Mucosa of rectum (tissue), 2 donors: ENCODE results near the gene STRN4.
"Not testable (repeated sequence)": the region's sequence is repeated elsewhere in the genome, so short reads cannot be mapped to it uniquely, and the experiment has no call there.

Experiments used
- H3K27ac ChIP-seq, 2 donors: one replicate each; pipeline ENCODE4 v1.7.0; 2013; ENCODE audit warnings: inconsistent platforms in 2 of 2, low read depth in 2 of 2, low read length in 2 of 2
- H3K27me3 ChIP-seq, 2 donors: one replicate each; pipeline ENCODE4 v1.7.0; 2013; ENCODE audit warnings: low read length in 2 of 2; ENCODE audit not compliant: control insufficient read depth in 2 of 2, insufficient read depth in 2 of 2
- H3K36me3 ChIP-seq, 2 donors: one replicate each; pipeline ENCODE4 v1.7.0; 2013; ENCODE audit warnings: low read length in 2 of 2; ENCODE audit not compliant: control insufficient read depth in 2 of 2, insufficient read depth in 2 of 2
- H3K4me1 ChIP-seq, 2 donors: one replicate each; pipeline ENCODE4 v1.7.0; 2013; ENCODE audit warnings: low read length in 2 of 2, mild to moderate bottlenecking in 1 of 2; ENCODE audit not compliant: control insufficient read depth in 2 of 2, insufficient read depth in 2 of 2
- H3K4me3 ChIP-seq, 2 donors: one replicate each; pipeline ENCODE4 v1.7.0; 2013; ENCODE audit warnings: low read length in 2 of 2
- H3K9ac ChIP-seq, 2 donors: one replicate each; pipeline ENCODE4 v1.7.0; 2013; ENCODE audit warnings: low read length in 2 of 2, low read depth in 1 of 2, mild to moderate bottlenecking in 1 of 2
- H3K9me3 ChIP-seq, 2 donors: one replicate each; pipeline ENCODE4 v1.7.0; 2013; ENCODE audit warnings: low read length in 2 of 2; ENCODE audit not compliant: control insufficient read depth in 2 of 2
- donor health status: healthy.
- donor health status: Normal muscosa, but diverticular disease.

The STRN4 gene

GRCh38 chr19:46715620-46715974, 30.7 kb downstream of the STRN4 start:
- Histone ChIP-seq H3K36me3 (peaks cover 5% of the 10 kb centered on the region in 2 donors), H3K4me1 (peaks cover 22 to 29% of the 10 kb centered on the region in 2 donors), H3K27ac (peak overlapping the region; percentile 83 to 85), H3K9ac (peak overlapping the region; percentile 78 to 83), H3K27me3 (no peaks in the 10 kb centered on the region), H3K4me3 (peak overlapping the region; percentile 85 to 90), H3K9me3 (no peaks in the 10 kb centered on the region)

- Histone ChIP-seq H3K27me3 (no peaks in the 10 kb centered on the region), H3K4me3 (peak overlapping the region; percentile 85 to 90), H3K27ac (peak overlapping the region; percentile 83 to 85), H3K9me3 (no peaks in the 10 kb centered on the region), H3K4me1 (peaks cover 22 to 25% of the 10 kb centered on the region in 2 donors), H3K36me3 (peaks cover 2 to 7% of the 10 kb centered on the region in 2 donors), H3K9ac (peak overlapping the region; percentile 78 to 83)
Measured at GRCh38 chr19:46714444-46715106, 31.7 kb downstream of the STRN4 start.

GRCh38 chr19:46713781-46714443, 32.3 kb downstream of the STRN4 start:
- no peaks in the 10 kb centered on the region for H3K27me3 ChIP-seq
- H3K9me3 ChIP-seq, result no peaks in the 10 kb centered on the region
- H3K4me1 ChIP-seq, result peaks cover 22 to 25% of the 10 kb centered on the region in 2 donors
- peaks cover 4 to 8% of the 10 kb centered on the region in 2 donors for H3K36me3 ChIP-seq
- H3K4me3 ChIP-seq, result peak overlapping the region; percentile 85 to 90
- H3K9ac ChIP-seq, result peak overlapping the region; percentile 44 to 78
- H3K27ac ChIP-seq, result peak overlapping the region; percentile 83 to 85

GRCh38 chr19:46712768-46713338, 33.4 kb downstream of the STRN4 start:
- Histone ChIP-seq H3K36me3 (peaks cover 9 to 15% of the 10 kb centered on the region in 2 donors), H3K4me1 (peaks cover 18 to 20% of the 10 kb centered on the region in 2 donors)
- not testable (repeated sequence) for H3K4me3 ChIP-seq, H3K27ac ChIP-seq, H3K9me3 ChIP-seq, H3K9ac ChIP-seq, H3K27me3 ChIP-seq

- Histone ChIP-seq H3K27ac (no peak overlapping the region), H3K4me3 (no peak overlapping the region), H3K36me3 (peaks cover 18 to 30% of the 10 kb centered on the region in 2 donors)
Measured at GRCh38 chr19:46710687-46711086, 35.6 kb downstream of the STRN4 start.

GRCh38 chr19:46704379-46705076, 41.7 kb downstream of the STRN4 start:
- Histone ChIP-seq H3K9ac (no peak overlapping the region), H3K36me3 (peaks cover 44 to 62% of the 10 kb centered on the region in 2 donors)

More at GRCh38 chr19:46710687-46711086, 35.6 kb downstream of the STRN4 start:
- no peak overlapping the region for H3K9ac ChIP-seq
- H3K9me3 ChIP-seq, result no peaks in the 10 kb centered on the region
- peaks cover 12% of the 10 kb centered on the region in 2 donors for H3K4me1 ChIP-seq
- no peaks in the 10 kb centered on the region for H3K27me3 ChIP-seq

GRCh38 chr19:46700704-46701103, 45.5 kb downstream of the STRN4 start:
- H3K9ac ChIP-seq, result no peak overlapping the region
- H3K4me1 ChIP-seq, result peaks cover 4 to 8% of the 10 kb centered on the region in 2 donors
- no peak overlapping the region for H3K4me3 ChIP-seq
- H3K27me3 ChIP-seq, result no peaks in the 10 kb centered on the region
- no peak overlapping the region for H3K27ac ChIP-seq
- no peaks in the 10 kb centered on the region for H3K9me3 ChIP-seq
- peaks cover 43 to 68% of the 10 kb centered on the region in 2 donors for H3K36me3 ChIP-seq

More at GRCh38 chr19:46704379-46705076, 41.7 kb downstream of the STRN4 start:
- Histone ChIP-seq H3K9me3 (no peaks in the 10 kb centered on the region), H3K27ac (no peak overlapping the region), H3K4me1 (no peaks in the 10 kb centered on the region), H3K27me3 (no peaks in the 10 kb centered on the region), H3K4me3 (no peak overlapping the region)

GRCh38 chr19:46698395-46699321, 47.6 kb downstream of the STRN4 start:
- peak overlapping the region; percentile 1 to 9 for H3K27ac ChIP-seq
- H3K9me3 ChIP-seq, result no peaks in the 10 kb centered on the region
- no peak overlapping the region for H3K4me3 ChIP-seq
- peak overlapping the region in 1 of 2 donors; percentile 14 for H3K9ac ChIP-seq
- no peaks in the 10 kb centered on the region for H3K27me3 ChIP-seq
- peaks cover 48 to 71% of the 10 kb centered on the region in 2 donors for H3K36me3 ChIP-seq
- peaks cover 4 to 8% of the 10 kb centered on the region in 2 donors for H3K4me1 ChIP-seq

GRCh38 chr19:46697204-46697960, 48.9 kb downstream of the STRN4 start:
- H3K36me3 ChIP-seq, result peaks cover 57 to 80% of the 10 kb centered on the region in 2 donors
- H3K27ac ChIP-seq, result peak overlapping the region; percentile 43 to 59
- H3K9me3 ChIP-seq, result no peaks in the 10 kb centered on the region
- no peaks in the 10 kb centered on the region for H3K27me3 ChIP-seq
- peaks cover 4 to 8% of the 10 kb centered on the region in 2 donors for H3K4me1 ChIP-seq
- peak overlapping the region; percentile 42 to 48 for H3K4me3 ChIP-seq
- peak overlapping the region; percentile 51 to 65 for H3K9ac ChIP-seq
